ENCODE data around the gene CRACR2B.

Gene CRACR2B

GRCh38 chr11:794766-795633 is 32.7 kb upstream of the CRACR2B start:
- DNase-seq, result no peak

GRCh38 chr11:795634-796564 is 31.8 kb upstream of the CRACR2B start:
- DNase-seq, result peak; percentile 72

- no peak for DNase-seq
Observed at GRCh38 chr11:796565-797295, 31.0 kb upstream of the CRACR2B start.

GRCh38 chr11:797296-798092 is 30.2 kb upstream of the CRACR2B start:
- DNase-seq, result peak; percentile 66

GRCh38 chr11:798093-798713 is 29.5 kb upstream of the CRACR2B start, which contains the start of gene SLC25A22:
TSS of gene SLC25A22 (minus strand) at chr11:798281. CDS start at chr11:795006, 3,275 bp downstream.
- peak; percentile 82 for DNase-seq

- no peak for DNase-seq
Observed at GRCh38 chr11:799641-800316, 27.9 kb upstream of the CRACR2B start.

- DNase-seq, result no peak
Observed at GRCh38 chr11:800473-800872, 27.2 kb upstream of the CRACR2B start.

- DNase-seq, result no peak
Observed at GRCh38 chr11:801097-801780, 26.5 kb upstream of the CRACR2B start.

GRCh38 chr11:802018-802617 is 25.6 kb upstream of the CRACR2B start:
- no peak for DNase-seq

GRCh38 chr11:802693-803466 is 24.8 kb upstream of the CRACR2B start:
- DNase-seq, result no peak

GRCh38 chr11:803467-803742 is 24.3 kb upstream of the CRACR2B start:
- no peak for DNase-seq

GRCh38 chr11:803770-804598 is 23.7 kb upstream of the CRACR2B start:
- no peak for DNase-seq

GRCh38 chr11:804599-804964 is 23.1 kb upstream of the CRACR2B start:
- DNase-seq, result no peak

- DNase-seq, result no peak
Observed at GRCh38 chr11:808427-809286, 19.1 kb upstream of the CRACR2B start.

- peak; percentile 95 for DNase-seq
Observed at GRCh38 chr11:809287-810039, 18.3 kb upstream of the CRACR2B start, which contains the start of gene RPLP2. TSS of gene RPLP2 (plus strand) at chr11:809967. CDS start at chr11:810235, 268 bp downstream.

GRCh38 chr11:810040-810567 is 17.6 kb upstream of the CRACR2B start:
- DNase-seq, result no peak

Data from activated gamma-delta T cell treated with Interleukin-2 at 50 U/mL for 16 hours (primary cell).